Astrocyte of the hippocampus (primary cell): ENCODE data around the gene HEYL.

Experiments used
- DNase-seq: peaks from one replicate; pipeline ENCODE4 v3.0.0; 2011; ENCODE audit warnings: low read depth, low spot score

HEYL gene

DNA sequence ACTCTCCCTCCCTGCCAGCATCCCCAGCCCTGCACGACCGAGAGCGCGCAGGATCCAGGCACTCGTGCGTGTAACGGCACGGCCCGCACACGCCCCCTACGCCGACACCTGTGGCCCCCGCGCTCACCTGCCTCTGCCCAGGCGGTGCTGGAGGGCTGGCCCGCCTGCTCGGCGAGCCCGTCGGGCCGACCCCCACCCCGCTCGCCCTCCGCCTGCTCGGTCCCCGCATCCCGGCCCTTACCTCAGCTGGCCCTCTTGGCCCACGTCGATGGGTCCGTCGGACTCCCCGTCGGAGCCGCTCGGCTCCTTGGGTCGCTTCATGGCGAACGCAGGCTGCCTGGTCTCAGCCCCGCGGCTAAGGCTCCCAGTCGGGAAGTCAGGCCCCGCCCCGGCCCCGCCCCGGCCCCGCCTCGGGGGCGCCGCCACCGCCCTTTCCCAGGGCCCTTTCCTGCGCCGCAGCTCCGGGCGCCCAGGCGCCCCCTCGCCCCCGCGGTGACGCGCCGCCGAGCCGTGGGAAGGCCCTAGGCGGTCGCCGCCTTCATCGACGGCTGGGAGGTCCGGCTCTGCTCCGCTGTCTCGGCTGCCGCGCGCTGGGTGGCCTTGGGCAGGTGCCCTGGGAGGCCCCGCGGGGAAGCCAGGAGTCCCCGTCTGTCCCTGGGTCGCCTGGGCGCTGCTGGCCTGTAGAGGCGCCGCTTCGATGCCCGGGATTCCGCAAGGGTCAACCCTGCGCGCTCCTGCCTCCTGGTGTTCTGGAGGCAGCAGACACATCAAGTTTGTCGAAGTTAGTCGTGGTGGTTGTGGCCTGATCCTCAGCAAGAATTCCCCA, at the start of gene HEYL:
TSS of gene HEYL (minus strand) at position 339 of the 826 bp plus-strand sequence. CDS start at position 321, 18 bp downstream.
- DNase-seq = peak; percentile 57

DNA sequence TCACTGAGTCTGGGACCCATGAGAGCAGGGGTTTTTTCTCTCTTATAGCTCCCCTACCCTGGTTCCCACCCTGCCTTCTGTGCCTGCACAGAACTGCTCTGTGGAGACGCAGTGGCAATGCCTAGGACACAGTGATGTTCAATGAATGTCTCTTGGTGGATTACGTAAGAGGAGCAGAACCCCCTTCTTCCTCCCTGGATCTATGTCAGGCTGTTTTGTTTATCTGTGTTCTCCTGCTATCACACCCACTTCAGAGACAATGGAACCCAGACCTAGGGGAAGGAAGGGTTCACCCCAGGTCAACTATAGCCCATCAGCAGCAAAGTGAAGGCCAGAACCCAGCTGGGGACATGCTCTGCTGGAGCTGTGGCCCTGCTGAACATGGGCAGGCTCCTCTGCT, 49.8 kb upstream of the HEYL start:
- no peak for DNase-seq

DNA sequence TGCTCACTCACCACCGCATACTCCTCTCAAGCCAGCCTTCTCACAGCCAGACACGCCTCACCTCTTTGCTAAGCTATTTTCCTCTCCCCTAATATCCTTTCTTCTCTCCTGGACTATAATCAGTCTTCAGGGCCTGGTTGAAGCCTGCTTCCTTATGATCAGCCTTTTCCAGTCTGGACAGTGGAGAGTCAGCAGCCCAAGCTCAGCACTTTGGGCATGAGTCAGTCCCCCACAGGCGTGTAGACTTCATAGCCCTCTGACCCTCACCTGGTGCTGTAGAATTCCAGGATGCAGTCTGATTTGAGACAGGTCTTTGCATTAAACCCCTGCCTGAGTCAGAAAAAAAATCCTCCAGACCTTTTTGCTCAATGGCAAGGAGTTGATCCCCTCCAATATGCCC, 49.3 kb upstream of the HEYL start:
- DNase-seq = no peak

- no peak for DNase-seq
These were observed 47.8 kb upstream of the HEYL start for GRCh38 chr1:39687243-39687642.

- no peak for DNase-seq
These were observed 45.6 kb upstream of the HEYL start for GRCh38 chr1:39685071-39685470.

DNA sequence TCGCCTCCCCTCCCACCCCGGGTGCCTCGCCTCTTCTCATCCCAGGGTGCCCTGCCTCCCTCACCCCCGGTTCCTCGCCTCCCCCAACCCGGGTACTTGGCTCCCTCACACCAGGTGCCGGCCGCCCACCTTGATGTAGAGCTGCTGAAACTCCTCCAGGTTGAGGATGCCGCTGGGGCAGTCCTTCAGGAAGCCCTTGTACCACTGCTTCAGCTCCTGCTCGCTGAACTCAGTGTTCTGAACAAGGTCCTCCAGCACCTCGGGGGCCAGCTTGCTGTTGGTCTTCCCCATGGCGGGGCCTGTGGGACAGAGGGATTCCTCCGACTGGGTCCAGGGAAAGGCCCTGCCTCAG, 44.8 kb upstream of the HEYL start:
- DNase-seq = no peak

GRCh38 chr1:39683591-39684312, 44.3 kb upstream of the HEYL start:
- no peak for DNase-seq

DNA sequence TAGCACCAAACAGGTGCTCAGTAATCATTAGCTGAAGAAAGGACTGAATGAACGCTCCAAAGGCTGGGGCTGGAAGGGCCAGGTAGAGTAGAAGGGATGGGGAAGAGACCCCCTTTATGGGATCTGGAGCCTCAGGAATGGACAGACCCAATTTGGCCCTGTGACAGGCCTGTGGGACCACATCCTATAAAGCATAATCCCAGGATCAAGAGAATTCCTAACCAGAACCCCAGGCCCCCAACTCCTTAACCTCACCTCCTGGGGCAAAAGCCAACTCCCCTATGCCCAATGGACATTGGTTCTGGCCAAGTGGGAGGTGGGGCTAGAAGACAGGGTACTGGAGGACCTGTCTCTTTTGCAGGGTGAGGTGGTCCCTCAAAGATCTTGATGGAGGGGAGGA, 42.6 kb upstream of the HEYL start:
- DNase-seq = no peak

DNA sequence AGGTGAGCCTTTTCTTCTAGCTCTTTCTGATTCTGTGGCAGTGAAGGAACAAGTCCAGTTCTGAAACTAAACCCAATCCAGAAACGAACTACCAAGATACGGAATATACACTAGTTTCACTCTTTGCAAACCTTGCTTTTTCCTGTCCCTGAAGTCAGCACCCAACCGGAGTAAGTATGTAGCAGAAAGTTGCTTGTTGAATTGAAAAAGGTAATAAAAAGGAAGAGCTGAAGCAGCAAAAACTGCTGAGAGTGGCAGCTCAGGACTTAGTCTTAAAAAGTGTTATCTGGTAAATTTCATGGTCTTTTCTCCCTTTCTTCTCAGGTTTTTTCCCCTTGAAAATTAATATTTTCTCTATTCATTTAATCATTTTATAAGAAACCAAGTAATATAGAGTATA, 41.9 kb upstream of the HEYL start:
- DNase-seq = no peak

DNA sequence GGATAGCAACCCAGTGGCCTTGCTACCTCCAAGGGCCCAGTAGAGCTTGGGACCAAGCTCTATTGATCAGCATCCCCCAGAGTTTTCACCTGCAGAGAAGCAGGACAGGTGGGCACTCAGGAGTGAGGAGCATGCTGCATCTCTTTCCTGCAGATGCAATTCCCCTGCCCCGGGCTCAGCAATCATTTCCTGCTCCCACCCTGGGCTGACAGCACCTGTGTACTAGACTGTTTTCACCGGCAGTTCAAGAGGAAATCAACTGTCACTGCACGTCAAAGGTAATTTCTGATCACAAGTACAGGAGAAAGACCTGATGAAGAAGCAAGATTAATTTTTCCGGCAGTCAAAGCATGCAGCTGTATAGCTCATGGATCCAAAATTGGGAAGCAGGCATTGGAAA, 41.3 kb upstream of the HEYL start:
- DNase-seq = no peak

DNA sequence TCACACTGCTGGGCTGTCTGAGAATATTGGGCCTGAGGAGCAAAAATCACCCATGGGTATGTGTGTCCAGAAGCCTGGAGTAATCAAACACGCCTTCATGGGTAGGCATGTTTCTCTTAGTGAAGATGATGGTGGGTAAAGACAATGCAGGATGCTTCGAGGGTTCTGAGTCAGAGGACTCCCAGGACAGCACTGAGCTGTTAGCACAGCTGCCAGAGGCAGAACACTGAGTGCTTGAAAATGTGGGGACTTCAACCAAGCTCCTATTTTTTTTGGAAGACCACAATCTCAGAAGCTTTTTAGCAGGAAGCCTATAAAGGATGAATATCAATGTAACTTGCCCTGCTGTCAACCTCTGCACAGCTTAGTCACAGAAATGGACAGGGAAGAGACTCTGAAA, 40.4 kb upstream of the HEYL start:
- no peak for DNase-seq

GRCh38 chr1:39678889-39679288, 39.4 kb upstream of the HEYL start:
- no peak for DNase-seq

GRCh38 chr1:39677645-39678044, 38.2 kb upstream of the HEYL start:
- no peak for DNase-seq

GRCh38 chr1:39676948-39677548, 37.6 kb upstream of the HEYL start:
- DNase-seq = no peak

DNA sequence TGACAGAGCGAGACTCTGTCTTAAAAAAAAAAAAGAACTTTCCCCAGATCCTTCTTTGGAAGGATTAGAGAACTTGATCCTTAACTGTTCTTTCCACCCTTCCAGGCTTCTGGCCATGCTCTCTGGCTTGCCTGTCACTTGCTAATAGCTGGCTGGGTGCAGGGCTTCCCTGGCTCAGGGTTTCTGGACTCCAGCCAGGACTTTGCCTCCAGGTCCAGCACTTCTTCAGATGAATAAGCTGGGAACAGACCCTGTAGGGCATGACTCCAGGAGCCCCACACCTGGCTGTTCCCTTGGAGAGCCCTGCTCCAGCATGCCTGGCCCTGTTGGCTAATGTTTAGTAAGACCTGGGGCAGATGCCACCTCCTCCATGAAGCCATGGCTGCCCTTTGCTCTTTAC, 35.8 kb upstream of the HEYL start:
- no peak for DNase-seq

- no peak for DNase-seq
These were observed 33.8 kb upstream of the HEYL start for GRCh38 chr1:39673215-39673614.

GRCh38 chr1:39672551-39672947, 33.1 kb upstream of the HEYL start:
- peak; percentile 26 for DNase-seq

- peak; percentile 45 for DNase-seq
These were observed 32.5 kb upstream of the HEYL start, which contains the start of gene NT5C1A for GRCh38 chr1:39671793-39672550. Gene NT5C1A, minus strand, starts transcription at chr1:39672107. Its CDS starts 69 bp downstream, at chr1:39672038.

- peak; percentile 22 for DNase-seq
These were observed 32.0 kb upstream of the HEYL start for GRCh38 chr1:39671433-39671792.

DNA sequence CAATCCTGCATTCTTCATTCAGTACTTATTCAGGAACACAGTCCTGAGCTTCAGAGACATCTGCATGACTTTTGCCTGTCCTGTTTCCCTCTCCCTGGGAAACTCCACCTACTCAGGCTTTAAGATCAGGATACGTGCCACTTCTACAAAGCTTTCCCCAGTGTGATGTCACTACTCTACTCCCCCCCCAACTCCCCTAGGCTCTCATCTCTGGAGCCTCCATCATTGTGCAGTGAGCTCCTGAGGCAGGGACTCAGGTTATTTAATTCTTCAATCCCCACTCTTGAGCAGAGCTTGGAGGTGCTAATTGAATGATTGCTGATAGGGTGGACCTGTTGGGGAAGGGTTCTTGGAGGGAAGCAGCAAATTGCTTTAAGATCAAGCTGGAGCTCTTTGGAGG, 31.2 kb upstream of the HEYL start:
- no peak for DNase-seq

GRCh38 chr1:39668894-39669293, 29.5 kb upstream of the HEYL start:
- no peak for DNase-seq

- DNase-seq = no peak
These were observed 28.7 kb upstream of the HEYL start for GRCh38 chr1:39668111-39668510.
